ENCODE results near the gene HTR1E.

GRCh38 chr6:87012743-87013142, 75.4 kb downstream of the HTR1E start:
- TF ChIP-seq CTCF (IDR thresholded peaks at IDR 0.05) (no peak), POLR2A (IDR thresholded peaks at IDR 0.05) (no peak)
